ENCODE measurements around the gene CACNB4. TPM values are rescaled to one million over a fixed set of nuclear protein-coding genes. Genes with fewer than 3 reads are reported as not detected.

CACNB4 gene
- total RNA-seq, 1 donor from 2014 or later: 4.9 TPM

DNA sequence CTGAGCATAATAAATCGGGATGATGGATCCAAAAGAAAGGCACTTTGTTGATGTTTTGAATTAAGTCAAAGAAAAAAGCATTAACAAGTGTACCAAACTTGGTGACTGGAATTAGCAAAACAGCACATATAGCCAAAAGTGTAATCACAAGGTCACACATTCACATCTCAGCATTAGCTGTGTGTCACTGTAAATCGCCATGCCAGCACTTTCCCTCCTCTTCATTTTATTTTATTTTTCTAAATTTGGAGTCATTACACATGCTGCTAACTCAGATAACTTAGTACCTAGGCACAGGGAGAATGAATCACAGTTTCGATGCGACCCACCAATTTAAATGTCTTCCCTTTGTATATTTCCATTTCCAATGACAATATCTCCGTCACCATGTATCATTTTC is 111.4 kb downstream of the CACNB4 start:
- TF ChIP-seq CTCF (IDR thresholded peaks at IDR 0.05) (no peak), POLR2AphosphoS5 (IDR thresholded peaks at IDR 0.05; ENCODE audit: insufficient read depth in 1 of 2, low read depth in 1 of 2) (no peak), POLR2A (IDR thresholded peaks at IDR 0.05) (no peak)
- no peak for DNase-seq (ENCODE audit: extremely low spot score in 2 of 2)
- no peaks in the 10 kb centered on the region for H3K9me3 ChIP-seq
- no peaks in the 10 kb centered on the region for H3K27me3 ChIP-seq
- intact Hi-C loops (cut with DNase I): no loop called here
- H3K36me3 ChIP-seq: no peaks in the 10 kb centered on the region
- H3K4me1 ChIP-seq: no peaks in the 10 kb centered on the region
- H3K27ac ChIP-seq: no peak overlapping the region
- no peak overlapping the region for H3K4me3 ChIP-seq

DNA sequence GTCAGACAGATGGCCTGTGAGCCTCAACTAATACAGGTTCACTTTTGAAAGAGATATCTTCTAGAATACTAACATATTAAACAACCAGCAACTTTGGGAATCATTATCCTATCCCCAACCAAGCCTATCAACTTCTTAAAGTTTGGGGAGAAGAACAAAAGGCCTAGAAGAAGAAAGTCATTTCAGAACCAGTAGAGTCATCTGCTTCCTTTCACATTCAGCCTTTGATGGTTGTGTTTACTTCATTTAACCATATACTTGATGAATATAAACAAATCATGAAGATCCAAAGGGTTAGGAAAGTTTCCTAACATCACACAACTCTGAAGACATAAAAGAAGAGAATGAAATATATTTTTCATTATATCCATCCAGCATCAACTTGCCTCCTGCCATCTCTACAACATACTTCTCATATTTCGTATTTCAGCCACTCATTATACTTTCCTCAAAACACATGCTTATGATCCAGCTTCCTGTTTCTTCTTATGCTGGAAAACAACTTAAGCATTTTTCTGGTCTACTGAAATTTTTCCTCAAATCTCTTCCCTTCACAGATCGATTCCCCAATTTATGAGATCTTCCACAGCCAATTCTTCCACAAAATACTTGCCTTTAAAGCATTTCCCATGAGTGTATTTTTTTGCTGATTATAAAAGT is 114.3 kb downstream of the CACNB4 start:
- Histone ChIP-seq H3K27ac (no peak overlapping the region), H3K4me3 (no peak overlapping the region), H3K27me3 (no peaks in the 10 kb centered on the region), H3K36me3 (no peaks in the 10 kb centered on the region), H3K4me1 (no peaks in the 10 kb centered on the region), H3K9me3 (no peaks in the 10 kb centered on the region)
- no peak for TF ChIP-seq CTCF (IDR thresholded peaks at IDR 0.05)
- no peak for TF ChIP-seq POLR2AphosphoS5 (IDR thresholded peaks at IDR 0.05; ENCODE audit: insufficient read depth in 1 of 2, low read depth in 1 of 2)
- TF ChIP-seq POLR2A (IDR thresholded peaks at IDR 0.05): no peak
- intact Hi-C loops (cut with DNase I): no loop called here
- no peak for DNase-seq (ENCODE audit: extremely low spot score in 2 of 2)

- TF ChIP-seq POLR2AphosphoS5 (IDR thresholded peaks at IDR 0.05; ENCODE audit: insufficient read depth in 1 of 2, low read depth in 1 of 2) (no peak), POLR2A (IDR thresholded peaks at IDR 0.05) (no peak), CTCF (IDR thresholded peaks at IDR 0.05) (no peak)
- Histone ChIP-seq H3K9me3 (no peaks in the 10 kb centered on the region), H3K4me1 (no peaks in the 10 kb centered on the region), H3K36me3 (no peaks in the 10 kb centered on the region), H3K27ac (no peak overlapping the region), H3K27me3 (no peaks in the 10 kb centered on the region), H3K4me3 (no peak overlapping the region)
- DNase-seq (ENCODE audit: extremely low spot score in 2 of 2): no peak
- intact Hi-C loops (cut with DNase I): no loop called here
Measured at GRCh38 chr2:151983221-151983620, 115.6 kb downstream of the CACNB4 start.

- Histone ChIP-seq H3K27me3 (no peaks in the 10 kb centered on the region), H3K9me3 (no peaks in the 10 kb centered on the region), H3K27ac (no peak overlapping the region), H3K4me1 (no peaks in the 10 kb centered on the region), H3K4me3 (no peak overlapping the region), H3K36me3 (no peaks in the 10 kb centered on the region)
- intact Hi-C loops (cut with DNase I): no loop called here
- TF ChIP-seq POLR2A (IDR thresholded peaks at IDR 0.05) (no peak), CTCF (IDR thresholded peaks at IDR 0.05) (no peak), POLR2AphosphoS5 (IDR thresholded peaks at IDR 0.05; ENCODE audit: insufficient read depth in 1 of 2, low read depth in 1 of 2) (no peak)
- no peak for DNase-seq (ENCODE audit: extremely low spot score in 2 of 2)
Measured at GRCh38 chr2:151981886-151982285, 117.0 kb downstream of the CACNB4 start.

GRCh38 chr2:151979694-151980093 is 119.2 kb downstream of the CACNB4 start:
- intact Hi-C loops (cut with DNase I): no loop called here
- DNase-seq (ENCODE audit: extremely low spot score in 2 of 2): no peak
- Histone ChIP-seq H3K27me3 (no peaks in the 10 kb centered on the region), H3K4me1 (no peaks in the 10 kb centered on the region), H3K27ac (no peak overlapping the region), H3K4me3 (no peak overlapping the region), H3K9me3 (no peaks in the 10 kb centered on the region), H3K36me3 (no peaks in the 10 kb centered on the region)
- TF ChIP-seq POLR2AphosphoS5 (IDR thresholded peaks at IDR 0.05; ENCODE audit: insufficient read depth in 1 of 2, low read depth in 1 of 2): no peak
- no peak for TF ChIP-seq POLR2A (IDR thresholded peaks at IDR 0.05)
- TF ChIP-seq CTCF (IDR thresholded peaks at IDR 0.05): no peak
